HAP-1 (cell line): ENCODE measurements around the gene MORC4.

Experiments used
- DNase-seq, 2 experiments: peaks; one replicate each; pipeline ENCODE4 v3.0.0-alpha.2; 2016 to 2020; ENCODE audit warnings: low spot score in 2 of 2
- H3K27me3 ChIP-seq: fragments of 250-450 bp; sonication (Bioruptor Pico); 2 replicates; pipeline ENCODE4 v1.5.1; 2020; ENCODE audit warnings: low read depth, mild to moderate bottlenecking, moderate library complexity
- H3K36me3 ChIP-seq: fragments of 250-450 bp; sonication (Bioruptor Pico); replicated peaks from 2 replicates; pipeline ENCODE4 v1.5.1; 2020; ENCODE audit warnings: mild to moderate bottlenecking
- H3K4me1 ChIP-seq: fragments of 250-450 bp; sonication (Bioruptor Pico); 2 replicates; pipeline ENCODE4 v1.5.1; 2020; ENCODE audit warnings: mild to moderate bottlenecking
- H3K4me3 ChIP-seq: fragments of 250-450 bp; sonication (Bioruptor Pico); 2 replicates; pipeline ENCODE4 v1.5.1; 2020; ENCODE audit warnings: mild to moderate bottlenecking, moderate library complexity
- H3K9me3 ChIP-seq: fragments of 250-450 bp; sonication (Bioruptor Pico); 2 replicates; pipeline ENCODE4 v1.5.1; 2020; ENCODE audit warnings: mild to moderate bottlenecking, moderate library complexity
- in situ Hi-C: fragments of 300-500 bp; cut with MboI; formaldehyde crosslinking; loops from 3 replicates; pipeline ENCODE4 v1.14.3; 2020; ENCODE audit warnings: low sequenced_read_pairs, inconsistent platforms, mixed read lengths

MORC4 gene

DNA sequence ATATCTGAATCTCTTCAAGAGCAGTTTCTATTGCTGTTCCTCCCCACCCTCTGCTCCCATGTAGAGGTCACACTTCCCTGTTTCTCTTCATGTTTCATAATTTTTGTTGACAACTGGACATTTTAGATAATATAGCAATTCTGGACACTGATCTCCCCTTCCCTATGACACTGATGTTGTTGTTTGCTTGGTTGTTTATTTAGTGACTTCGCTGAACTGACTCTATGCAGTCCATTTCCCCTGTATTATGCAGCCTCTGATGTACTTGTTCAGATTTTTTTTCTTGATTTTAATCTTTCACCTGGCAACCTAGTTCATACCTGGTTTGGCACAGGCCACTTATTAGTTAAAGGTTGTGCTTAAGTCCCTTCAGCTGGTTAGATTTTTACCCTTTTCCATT lies 50.6 kb downstream of the MORC4 start:
- DNase-seq = no peak
- Histone ChIP-seq H3K9me3 (no peaks in the 10 kb centered on the region), H3K36me3 (peaks cover 13% of the 10 kb centered on the region), H3K27me3 (no peaks in the 10 kb centered on the region), H3K4me1 (peaks cover 3% of the 10 kb centered on the region), H3K4me3 (no peak overlapping the region)
- in situ Hi-C loops = no loop called here

DNA sequence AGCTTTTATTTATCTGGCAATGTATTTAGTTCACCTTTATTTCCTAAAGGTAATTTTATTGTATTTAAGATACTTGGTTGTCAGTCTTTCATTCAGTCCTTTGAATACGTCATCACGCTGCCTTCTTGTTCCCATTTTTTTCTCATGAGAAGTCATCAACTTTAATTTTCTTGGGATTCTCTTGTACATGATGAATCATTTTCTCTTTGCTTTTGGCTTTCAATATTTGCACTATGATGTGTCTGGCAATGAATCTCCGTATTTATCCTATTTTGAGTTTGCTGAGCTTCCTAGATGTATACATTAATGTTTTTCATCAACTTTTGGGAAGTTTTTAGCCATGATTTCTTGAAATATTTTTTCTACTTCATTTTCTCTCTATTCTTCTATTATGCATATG lies 51.4 kb downstream of the MORC4 start:
- in situ Hi-C loops = no loop called here
- H3K4me1 ChIP-seq = peaks cover 7% of the 10 kb centered on the region
- no peak for DNase-seq
- H3K4me3 ChIP-seq = no peak overlapping the region
- no peaks in the 10 kb centered on the region for H3K9me3 ChIP-seq
- no peaks in the 10 kb centered on the region for H3K27me3 ChIP-seq
- H3K36me3 ChIP-seq = peaks cover 14% of the 10 kb centered on the region

DNA sequence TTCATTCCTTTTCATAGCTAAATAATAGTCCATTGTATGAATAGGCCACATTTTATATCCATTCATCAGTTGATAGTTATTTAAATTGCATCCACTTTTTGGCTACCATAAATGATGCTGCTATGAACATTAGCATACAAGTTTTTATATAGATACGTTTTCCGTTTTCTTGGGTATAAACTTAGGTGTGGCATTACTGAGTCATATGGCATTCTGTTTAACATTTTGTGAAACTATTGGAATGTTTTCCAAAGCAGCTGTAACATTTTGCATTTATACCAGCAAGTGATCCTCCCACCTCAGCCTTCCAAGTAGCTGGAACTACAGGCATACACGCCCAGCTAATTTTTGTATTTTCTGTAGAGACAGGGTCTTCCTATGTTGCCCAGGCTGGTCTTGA lies 53.5 kb downstream of the MORC4 start:
- H3K4me1 ChIP-seq = peaks cover 4% of the 10 kb centered on the region; the same call in 1 of the 2 replicates
- no peaks in the 10 kb centered on the region for H3K27me3 ChIP-seq
- DNase-seq = no peak
- no peaks in the 10 kb centered on the region for H3K9me3 ChIP-seq
- in situ Hi-C loops = no loop called here
- H3K36me3 ChIP-seq = peaks cover 22% of the 10 kb centered on the region
- H3K4me3 ChIP-seq = no peak overlapping the region

DNA sequence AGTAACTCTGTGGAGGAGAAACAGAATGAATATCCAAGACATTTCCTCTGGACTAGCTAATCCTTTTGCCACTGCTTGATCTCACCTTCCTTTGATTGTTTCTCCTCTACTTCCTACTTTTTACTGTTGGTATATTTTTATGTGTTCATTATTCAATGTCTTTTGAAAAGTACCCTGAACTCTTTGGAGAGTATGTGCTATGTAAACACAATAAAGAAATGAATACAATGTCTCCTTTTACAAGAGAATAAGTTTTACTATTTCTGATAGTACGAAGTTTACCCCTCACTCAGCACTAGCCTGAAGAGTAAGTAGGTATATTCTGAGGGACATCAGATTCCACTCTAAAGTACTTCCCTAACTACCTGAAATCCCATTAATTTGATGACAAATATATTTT lies 59.9 kb downstream of the MORC4 start:
- H3K9me3 ChIP-seq = no peaks in the 10 kb centered on the region
- H3K4me3 ChIP-seq = no peak overlapping the region
- peaks cover 48% of the 10 kb centered on the region for H3K36me3 ChIP-seq
- no peak for DNase-seq
- H3K27me3 ChIP-seq = no peaks in the 10 kb centered on the region
- peaks cover 4% of the 10 kb centered on the region; the same call in 1 of the 2 replicates for H3K4me1 ChIP-seq
- in situ Hi-C loops = no loop called here

DNA sequence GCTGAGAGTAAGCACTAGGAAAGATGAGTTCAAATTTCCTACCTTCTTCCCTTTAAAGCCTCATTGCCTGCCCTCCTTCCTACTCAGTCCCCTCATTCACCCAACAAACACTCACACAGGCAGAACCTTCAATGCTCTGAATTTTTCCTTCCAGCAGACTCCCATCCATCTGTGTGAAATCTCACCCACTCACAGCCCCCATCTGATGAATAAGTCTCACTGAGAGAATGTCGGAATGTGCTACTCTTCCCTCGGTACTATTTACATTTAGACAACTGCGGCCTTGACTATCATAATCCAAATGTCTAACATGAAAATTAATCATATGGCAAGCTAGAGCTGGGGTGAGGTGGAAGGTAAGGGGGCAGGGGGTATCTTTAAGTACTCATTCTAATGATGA lies 60.4 kb downstream of the MORC4 start:
- in situ Hi-C loops = no loop called here
- no peak for DNase-seq
- no peaks in the 10 kb centered on the region for H3K27me3 ChIP-seq
- H3K36me3 ChIP-seq = peaks cover 48% of the 10 kb centered on the region
- H3K4me3 ChIP-seq = no peak overlapping the region
- H3K9me3 ChIP-seq = no peaks in the 10 kb centered on the region
- H3K4me1 ChIP-seq = peaks cover 4% of the 10 kb centered on the region; the same call in 1 of the 2 replicates

DNA sequence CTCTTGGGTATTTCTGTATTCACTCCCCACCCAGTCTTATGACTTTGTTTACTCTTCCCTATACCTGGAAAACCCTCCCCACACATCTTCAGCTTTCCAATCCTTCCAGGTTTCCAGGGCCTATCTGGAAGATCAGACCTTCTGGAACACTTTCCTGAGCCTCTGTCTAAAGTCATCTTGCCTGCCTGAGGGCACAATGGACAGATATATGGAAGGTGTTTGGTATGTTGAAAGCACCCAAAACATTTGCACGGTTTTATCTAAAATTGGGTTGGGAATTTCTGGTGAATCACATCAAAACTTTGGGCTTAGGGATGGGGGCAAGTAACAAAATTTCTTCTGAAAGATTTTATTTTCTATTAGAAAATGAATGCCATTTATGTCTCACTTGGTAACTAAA lies 63.8 kb downstream of the MORC4 start:
- no peaks in the 10 kb centered on the region for H3K9me3 ChIP-seq
- in situ Hi-C loops = no loop called here
- DNase-seq = no peak
- peaks cover 24% of the 10 kb centered on the region for H3K36me3 ChIP-seq
- no peak overlapping the region for H3K4me3 ChIP-seq
- no peaks in the 10 kb centered on the region for H3K27me3 ChIP-seq
- no peaks in the 10 kb centered on the region for H3K4me1 ChIP-seq

DNA sequence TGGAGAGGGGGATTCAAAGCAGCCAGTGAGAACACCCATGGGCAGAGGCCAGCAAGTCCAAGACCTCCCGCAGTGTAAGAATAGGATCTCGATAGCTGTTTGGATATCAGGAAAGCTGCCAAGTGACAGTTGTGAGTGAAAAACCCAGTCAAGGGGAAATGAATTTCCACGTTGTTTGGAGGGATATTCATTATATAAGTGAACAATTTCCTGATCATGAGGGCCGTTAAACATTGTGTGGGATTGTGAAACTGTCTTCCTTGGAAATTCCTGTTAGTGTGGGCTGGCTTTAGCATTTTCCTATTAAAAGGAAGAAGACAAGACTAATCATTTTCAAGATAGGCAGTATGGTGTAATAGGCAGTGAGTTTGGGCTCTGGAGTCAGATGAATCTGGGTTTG lies 64.8 kb downstream of the MORC4 start:
- in situ Hi-C loops = no loop called here
- Histone ChIP-seq H3K4me1 (no peaks in the 10 kb centered on the region), H3K9me3 (no peaks in the 10 kb centered on the region), H3K36me3 (peaks cover 15% of the 10 kb centered on the region), H3K27me3 (no peaks in the 10 kb centered on the region), H3K4me3 (no peak overlapping the region)
- DNase-seq = no peak

DNA sequence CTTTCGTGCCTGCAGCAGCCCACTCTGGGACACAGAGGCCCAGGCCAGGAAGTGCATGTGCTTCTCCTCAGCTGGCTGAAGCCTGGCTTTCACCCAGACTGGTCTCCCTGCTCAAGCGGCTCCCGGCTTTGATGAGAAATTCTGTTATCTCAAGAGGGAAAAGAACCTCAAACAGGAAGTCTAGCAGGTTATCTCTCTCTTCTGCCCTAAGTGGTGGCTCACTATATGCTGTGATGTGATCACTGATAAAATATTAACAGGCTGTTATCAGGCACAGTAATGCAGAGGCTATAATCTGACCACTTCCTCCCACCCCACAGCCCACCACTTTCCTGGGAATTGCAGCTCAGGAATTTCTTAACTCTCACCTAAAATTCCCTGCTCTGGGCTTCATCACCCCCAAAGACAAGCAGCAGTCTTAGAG lies 66.5 kb downstream of the MORC4 start:
- H3K27me3 ChIP-seq = no peaks in the 10 kb centered on the region
- no peaks in the 10 kb centered on the region for H3K4me1 ChIP-seq
- H3K36me3 ChIP-seq = peaks cover 6% of the 10 kb centered on the region
- H3K4me3 ChIP-seq = no peak overlapping the region
- no peaks in the 10 kb centered on the region for H3K9me3 ChIP-seq
- DNase-seq = no peak
- in situ Hi-C loops = no loop called here

DNA sequence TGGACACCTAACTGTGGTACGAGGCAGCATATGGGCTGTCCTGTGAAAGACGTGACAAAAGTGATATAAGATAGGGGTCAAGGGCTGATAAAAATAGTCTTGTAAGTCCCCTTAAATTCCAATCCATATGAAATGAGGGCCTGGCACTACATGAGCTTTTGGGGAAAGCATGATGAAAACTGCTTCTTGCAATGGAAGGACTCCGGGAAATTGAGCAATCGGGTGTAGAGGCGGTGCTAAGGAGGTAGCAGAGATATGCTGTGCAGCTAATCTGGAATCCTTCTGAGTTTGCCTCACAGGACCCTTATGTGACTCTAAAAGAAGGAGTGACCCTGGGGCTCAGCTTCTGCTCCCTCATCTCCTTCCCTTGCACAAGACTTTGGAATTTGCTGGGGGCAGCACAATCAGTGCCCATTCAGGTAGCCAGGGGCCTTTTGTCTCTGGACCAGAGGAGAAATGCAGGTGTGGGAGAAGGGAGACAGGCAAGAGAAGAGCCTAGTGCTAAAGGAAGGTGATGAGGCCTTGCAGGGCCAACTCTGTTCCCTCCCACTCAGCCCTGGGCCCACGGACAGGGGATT lies 67.0 kb downstream of the MORC4 start:
- no peak for DNase-seq
- Histone ChIP-seq H3K27me3 (no peaks in the 10 kb centered on the region), H3K4me1 (no peaks in the 10 kb centered on the region), H3K9me3 (no peaks in the 10 kb centered on the region), H3K4me3 (no peak overlapping the region), H3K36me3 (peaks cover 6% of the 10 kb centered on the region)
- in situ Hi-C loops = no loop called here

DNA sequence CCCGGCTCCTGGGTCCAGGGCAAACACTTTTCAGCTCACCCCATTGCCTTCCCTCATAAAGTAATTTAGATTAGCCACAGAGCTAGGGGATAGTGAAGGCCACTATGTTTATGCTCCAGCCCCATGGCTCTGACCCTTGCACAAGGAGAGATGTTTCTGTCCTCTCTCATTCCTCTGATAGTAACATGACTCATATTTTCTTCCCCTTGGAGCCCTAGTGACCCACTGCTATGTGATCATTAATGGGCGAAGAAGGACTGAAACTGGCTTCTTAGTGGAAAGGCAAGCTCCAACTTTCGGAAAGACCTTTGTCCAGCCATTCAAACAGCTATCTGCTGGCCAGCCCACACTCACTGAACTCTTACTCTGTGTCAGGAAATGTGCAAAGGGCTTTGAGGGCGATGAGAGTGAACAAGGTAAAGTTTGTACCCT lies 67.5 kb downstream of the MORC4 start:
- Histone ChIP-seq H3K4me3 (no peak overlapping the region), H3K4me1 (no peaks in the 10 kb centered on the region), H3K36me3 (peaks cover 5% of the 10 kb centered on the region), H3K9me3 (no peaks in the 10 kb centered on the region), H3K27me3 (no peaks in the 10 kb centered on the region)
- in situ Hi-C loops = no loop called here
- no peak for DNase-seq

DNA sequence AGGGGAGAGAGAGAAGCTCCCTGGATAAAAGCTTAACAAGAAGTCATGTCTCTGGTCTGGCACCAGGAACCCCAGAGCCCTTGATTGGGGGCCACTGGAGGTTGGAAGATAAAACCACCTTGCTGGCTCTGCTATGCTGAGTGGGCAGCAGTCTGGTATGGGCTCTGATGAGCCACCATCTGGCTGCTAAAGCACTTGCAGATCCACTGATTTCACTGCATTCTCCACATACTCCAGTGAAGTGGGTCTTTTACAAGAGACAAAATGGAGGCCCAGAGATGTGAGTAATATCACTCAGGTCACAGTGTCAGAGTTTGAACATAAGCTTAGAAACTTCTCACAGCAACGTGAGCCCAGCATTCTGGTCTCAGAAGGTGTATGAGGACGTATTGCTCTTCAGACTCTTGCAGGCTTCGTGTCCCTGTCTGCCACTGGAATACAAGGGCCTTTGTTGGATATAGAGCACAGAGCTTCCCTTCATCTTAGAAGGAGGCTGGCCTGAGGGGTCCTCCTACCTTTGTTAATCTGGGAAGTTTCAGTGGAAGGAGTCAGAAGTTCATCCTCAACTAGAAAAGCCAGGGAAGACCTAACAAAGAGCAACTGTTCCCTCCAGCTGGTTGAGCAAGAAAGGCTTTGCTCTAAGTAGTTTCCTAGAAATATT lies 68.1 kb downstream of the MORC4 start:
- Histone ChIP-seq H3K27me3 (no peaks in the 10 kb centered on the region), H3K36me3 (no peaks in the 10 kb centered on the region; the same call in 1 of the 2 replicates), H3K4me1 (no peaks in the 10 kb centered on the region), H3K4me3 (no peak overlapping the region), H3K9me3 (no peaks in the 10 kb centered on the region)
- in situ Hi-C loops = no loop called here
- DNase-seq = no peak

DNA sequence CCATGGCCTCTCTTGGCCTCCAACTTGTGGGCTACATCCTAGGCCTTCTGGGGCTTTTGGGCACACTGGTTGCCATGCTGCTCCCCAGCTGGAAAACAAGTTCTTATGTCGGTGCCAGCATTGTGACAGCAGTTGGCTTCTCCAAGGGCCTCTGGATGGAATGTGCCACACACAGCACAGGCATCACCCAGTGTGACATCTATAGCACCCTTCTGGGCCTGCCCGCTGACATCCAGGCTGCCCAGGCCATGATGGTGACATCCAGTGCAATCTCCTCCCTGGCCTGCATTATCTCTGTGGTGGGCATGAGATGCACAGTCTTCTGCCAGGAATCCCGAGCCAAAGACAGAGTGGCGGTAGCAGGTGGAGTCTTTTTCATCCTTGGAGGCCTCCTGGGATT lies 71.8 kb downstream of the MORC4 start:
- in situ Hi-C loops = no loop called here
- no peak for DNase-seq
- Histone ChIP-seq H3K36me3 (no peaks in the 10 kb centered on the region), H3K4me3 (no peak overlapping the region), H3K9me3 (no peaks in the 10 kb centered on the region), H3K4me1 (no peaks in the 10 kb centered on the region), H3K27me3 (no peaks in the 10 kb centered on the region)

DNA sequence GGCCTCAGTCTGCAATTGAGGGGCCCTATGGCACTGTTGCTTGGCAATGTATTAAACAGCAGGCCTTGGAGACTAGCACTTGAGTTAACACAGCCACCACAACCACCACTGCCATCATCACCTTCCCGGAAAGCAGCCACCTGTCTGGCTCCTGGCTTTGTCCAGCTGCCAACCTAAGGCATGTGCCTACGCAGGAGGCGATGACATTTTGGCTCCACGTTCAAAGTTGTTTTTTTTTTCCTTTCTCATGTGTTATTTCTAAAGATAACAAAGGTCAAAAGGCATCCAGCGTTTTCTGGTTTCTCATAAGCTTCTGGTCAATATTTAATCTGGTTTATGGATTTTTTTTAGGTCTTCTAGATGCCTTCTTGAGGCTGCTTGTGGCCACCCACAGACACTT lies 72.3 kb downstream of the MORC4 start:
- Histone ChIP-seq H3K27me3 (no peaks in the 10 kb centered on the region), H3K36me3 (no peaks in the 10 kb centered on the region), H3K4me1 (no peaks in the 10 kb centered on the region), H3K4me3 (no peak overlapping the region), H3K9me3 (no peaks in the 10 kb centered on the region)
- in situ Hi-C loops = no loop called here
- no peak for DNase-seq

DNA sequence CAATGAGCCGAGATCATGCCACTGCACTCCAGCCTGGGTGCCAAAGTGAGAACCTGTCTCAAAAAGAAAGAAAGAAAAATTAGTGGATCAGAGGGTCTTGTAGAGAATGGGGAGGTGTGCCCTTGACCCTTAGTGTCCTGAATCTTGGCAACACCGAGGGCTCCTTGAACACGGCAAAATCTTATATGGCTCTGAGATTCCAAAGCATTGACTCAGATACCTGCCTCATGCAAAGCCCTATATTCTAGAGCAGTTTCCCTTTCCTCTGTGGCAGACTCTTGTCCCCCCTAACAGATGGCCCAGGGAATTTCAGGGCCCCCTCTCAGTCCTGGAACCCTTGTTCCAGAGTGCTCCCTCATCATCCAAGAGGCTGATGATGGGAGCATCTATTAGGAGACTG lies 73.0 kb downstream of the MORC4 start:
- H3K4me3 ChIP-seq = no peak overlapping the region
- no peaks in the 10 kb centered on the region for H3K36me3 ChIP-seq
- no peaks in the 10 kb centered on the region for H3K9me3 ChIP-seq
- H3K27me3 ChIP-seq = no peaks in the 10 kb centered on the region
- H3K4me1 ChIP-seq = no peaks in the 10 kb centered on the region
- DNase-seq = no peak
- in situ Hi-C loops = no loop called here

DNA sequence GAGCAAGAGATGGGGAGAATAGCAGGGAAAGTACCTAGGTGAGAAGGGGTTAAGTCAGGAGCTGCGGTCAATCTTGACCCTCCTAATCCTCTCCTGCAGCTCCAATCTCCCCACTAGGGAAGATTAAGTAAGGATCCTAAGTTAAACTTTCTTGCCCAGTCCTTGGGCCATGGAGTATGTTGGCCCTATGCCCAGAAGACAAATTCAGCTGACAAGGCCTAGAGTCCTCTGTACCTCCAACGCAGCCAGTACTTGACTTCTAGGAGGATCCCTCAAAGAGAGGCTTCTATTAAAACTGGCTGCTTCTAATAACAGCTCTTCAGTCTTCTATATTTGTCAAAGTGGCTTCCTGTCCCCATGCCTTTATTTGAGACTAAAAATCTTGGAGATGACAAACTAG lies 78.4 kb downstream of the MORC4 start:
- in situ Hi-C loops = no loop called here

More for the DNA sequence above, 78.4 kb downstream of the MORC4 start:
- no peaks in the 10 kb centered on the region for H3K4me1 ChIP-seq
- no peaks in the 10 kb centered on the region for H3K36me3 ChIP-seq
- no peak overlapping the region for H3K4me3 ChIP-seq
- no peak for DNase-seq
- H3K9me3 ChIP-seq = no peaks in the 10 kb centered on the region
- peaks cover 5% of the 10 kb centered on the region; the same call in 1 of the 2 replicates for H3K27me3 ChIP-seq
